Hepatocyte (in vitro differentiated cells): ENCODE data around the gene TMEM117.

Experiments
- CTCF ChIP-seq: fragments of 200-600 bp; sonication (generic); IDR thresholded peaks from 2 replicates; pipeline ENCODE4 v1.5.1; 2016; ENCODE audit warnings: antibody characterized with exemption, mild to moderate bottlenecking; ENCODE audit not compliant: poor library complexity
- EZH2 ChIP-seq: fragments of 200-600 bp; sonication (generic); IDR thresholded peaks from 2 replicates; pipeline ENCODE4 v1.6.1; 2016; ENCODE audit warnings: antibody characterized with exemption, mild to moderate bottlenecking, borderline replicate concordance
- EZH2phosphoT487 ChIP-seq: fragments of 200-600 bp; sonication (generic); IDR thresholded peaks from one replicate; pipeline ENCODE4 v1.6.1; 2018; ENCODE audit warnings: antibody characterized with exemption, mild to moderate bottlenecking, low read depth, moderate library complexity; ENCODE audit not compliant: unreplicated experiment, severe bottlenecking

DNA sequence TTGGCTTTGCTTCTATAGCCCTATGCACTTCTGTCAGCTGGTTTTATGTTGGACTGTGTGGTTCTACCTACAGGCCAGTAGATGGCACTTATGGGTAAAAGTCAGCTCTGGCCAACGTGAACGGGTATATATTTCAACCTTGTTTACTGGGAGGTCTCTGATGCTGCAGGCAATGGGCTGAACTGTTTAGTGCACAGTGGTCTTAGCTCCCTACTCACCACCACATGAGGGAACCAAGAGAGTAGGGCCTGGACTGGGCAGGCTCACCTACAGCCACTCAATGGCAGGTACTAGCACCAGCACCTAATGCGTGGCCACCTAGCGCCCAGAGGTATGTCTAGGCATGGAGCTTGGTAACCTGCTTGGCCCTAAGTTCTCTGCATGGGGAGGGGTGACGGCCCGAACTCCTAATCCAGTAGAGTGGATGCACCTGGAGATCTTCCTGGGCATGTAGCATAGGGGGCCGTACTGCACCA is 481.8 kb downstream of the TMEM117 start:
- TF ChIP-seq CTCF (peak; percentile 53), EZH2phosphoT487 (no peak), EZH2 (no peak)
